H1 (cell line): ENCODE results near the gene C19orf44. TPM values are rescaled to one million over a fixed set of nuclear protein-coding genes. Genes with fewer than 3 reads are reported as not detected.

ENCODE experiments used
- CTCF ChIA-PET: fragments of 300-600 bp; sonication (Branson Sonifier 250); formaldehyde crosslinking; loops from one replicate; lab custom pipeline; 2021; ENCODE audit not compliant: partially characterized antibody; lab: Charles Lee
- POLR2A ChIA-PET: fragments of 300-600 bp; sonication (Branson Sonifier 250); formaldehyde crosslinking; loops from one replicate; lab custom pipeline; 2021; ENCODE audit warnings: inconsistent platforms; ENCODE audit not compliant: partially characterized antibody; lab: Charles Lee
- DNase-seq, 2 experiments: peaks; one replicate each; pipeline versions ENCODE4 v3.0.0 to v3.0.0-alpha.2; 2010 to 2022; ENCODE audit warnings: low spot score in 2 of 2, low read depth in 1 of 2, mixed read lengths in 1 of 2
- FAIRE-seq: peaks from 2 replicates; lab custom pipeline; 2011; peaks lifted over from hg19 to GRCh38; lab: Jason Lieb, UNC
- H2AFZ ChIP-seq: 2 replicates; pipeline ENCODE4 v1.8.1; 2012; ENCODE audit warnings: low read length, inconsistent platforms
- H2AK5ac ChIP-seq: 2 replicates; pipeline ENCODE4 v1.6.1; 2013; ENCODE audit warnings: low read depth, low read length
- H2BK120ac ChIP-seq: replicated peaks from 2 replicates; pipeline ENCODE3; 2013; ENCODE audit warnings: low read depth, low read length, inconsistent platforms
- H2BK12ac ChIP-seq: 2 replicates; pipeline ENCODE4 v1.6.1; 2013; ENCODE audit warnings: low read depth, low read length
- H2BK15ac ChIP-seq: 2 replicates; pipeline ENCODE4 v1.6.1; 2013; ENCODE audit warnings: low read length
- H2BK20ac ChIP-seq: 2 replicates; pipeline ENCODE4 v1.6.1; 2013; ENCODE audit warnings: low read length
- H2BK5ac ChIP-seq: 2 replicates; pipeline ENCODE4 v1.6.1; 2013; ENCODE audit warnings: low read depth, low read length
- H3K14ac ChIP-seq: 2 replicates; pipeline ENCODE4 v1.6.1; 2013; ENCODE audit warnings: inconsistent platforms; ENCODE audit not compliant: insufficient read length
- H3K18ac ChIP-seq: 2 replicates; pipeline ENCODE4 v1.6.1; 2013; ENCODE audit warnings: low read length; ENCODE audit errors: extremely low read depth
- H3K23ac ChIP-seq: 2 replicates; pipeline ENCODE4 v1.6.1; 2013; ENCODE audit warnings: inconsistent platforms; ENCODE audit not compliant: insufficient read length
- H3K23me2 ChIP-seq: 2 replicates; pipeline ENCODE4 v1.6.1; 2013; ENCODE audit warnings: low read depth, low read length
- H3K27ac ChIP-seq: 2 replicates; pipeline ENCODE4 v1.6.1; 2011; ENCODE audit warnings: low read depth, low read length, inconsistent platforms
- H3K27me3 ChIP-seq, 4 experiments: replicated peaks in 1 of 4; 1 replicate in 1 of 4; 2 replicates in 3 of 4; pipeline versions ENCODE4 v1.6.1 to v1.8.1; 2011 to 2013; ENCODE audit warnings: low read length in 3 of 4, mild to moderate bottlenecking in 3 of 4, inconsistent platforms in 2 of 4, mixed read lengths in 2 of 4, moderate library complexity in 1 of 4; ENCODE audit not compliant: control insufficient read depth in 3 of 4, insufficient read depth in 3 of 4; ENCODE audit errors: extremely low read depth in 1 of 4
- H3K36me3 ChIP-seq, 4 experiments: 2 replicates each; pipeline versions ENCODE4 v1.6.1 to v1.8.1; 2011 to 2013; ENCODE audit warnings: mild to moderate bottlenecking in 4 of 4, low read length in 3 of 4, moderate library complexity in 2 of 4, control low read depth in 1 of 4, inconsistent platforms in 1 of 4; ENCODE audit not compliant: insufficient read depth in 4 of 4, control insufficient read depth in 2 of 4
- H3K4ac ChIP-seq: replicated peaks from 2 replicates; pipeline ENCODE3; 2013; ENCODE audit warnings: low read length, low read depth, mixed read lengths, inconsistent platforms; ENCODE audit not compliant: insufficient read length
- H3K4me1 ChIP-seq, 4 experiments: replicated peaks in 1 of 4; 1 replicate in 1 of 4; 2 replicates in 3 of 4; pipeline versions ENCODE4 v1.6.1 to v1.8.1; 2011 to 2013; ENCODE audit warnings: low read length in 3 of 4, inconsistent platforms in 2 of 4, mixed read lengths in 1 of 4; ENCODE audit not compliant: insufficient read depth in 4 of 4, control insufficient read depth in 3 of 4
- H3K4me2 ChIP-seq, 2 experiments: 2 replicates each; pipeline versions ENCODE4 v1.6.1 to v1.8.1; 2011 to 2013; ENCODE audit warnings: low read depth in 2 of 2, low read length in 2 of 2, control low read depth in 1 of 2, inconsistent platforms in 1 of 2, mild to moderate bottlenecking in 1 of 2; ENCODE audit not compliant: insufficient read depth in 1 of 2
- H3K4me3 ChIP-seq, 4 experiments: fragments of 200-600, 300-600 bp in 1 of 4; sonication (generic), shearing (Covaris generic), sonication (Bioruptor Twin) in 1 of 4; 2 replicates each; pipeline versions ENCODE4 v1.5.1 to v1.8.1; 2011 to 2016; ENCODE audit warnings: low read length in 4 of 4, low read depth in 3 of 4, control low read depth in 2 of 4, inconsistent platforms in 2 of 4, mild to moderate bottlenecking in 2 of 4, mixed read lengths in 1 of 4, moderate library complexity in 1 of 4; ENCODE audit not compliant: insufficient read depth in 2 of 4; ENCODE audit errors: extremely low read depth in 1 of 4
- H3K56ac ChIP-seq: replicated peaks from 2 replicates; pipeline ENCODE3; 2013; ENCODE audit warnings: low read depth, mild to moderate bottlenecking, mixed read lengths, low read length, inconsistent platforms; ENCODE audit not compliant: insufficient read length
- H3K79me1 ChIP-seq: 2 replicates; pipeline ENCODE4 v1.6.1; 2013; ENCODE audit warnings: low read depth, low read length, control low read depth
- H3K79me2 ChIP-seq, 2 experiments: 2 replicates each; pipeline versions ENCODE4 v1.6.1 to v1.8.1; 2012 to 2013; ENCODE audit warnings: low read length in 2 of 2, mild to moderate bottlenecking in 2 of 2, inconsistent platforms in 1 of 2; ENCODE audit not compliant: insufficient read depth in 2 of 2, control insufficient read depth in 1 of 2
- H3K9ac ChIP-seq, 4 experiments: replicated peaks in 1 of 4; 1 replicate in 1 of 4; 2 replicates in 3 of 4; pipeline versions ENCODE4 v1.6.1 to v1.8.1; 2011 to 2013; ENCODE audit warnings: low read depth in 3 of 4, low read length in 3 of 4, control low read depth in 2 of 4, mild to moderate bottlenecking in 2 of 4, moderate library complexity in 2 of 4, inconsistent platforms in 1 of 4; ENCODE audit errors: extremely low read depth in 1 of 4
- H3K9me3 ChIP-seq, 2 experiments: 2 replicates each; pipeline versions ENCODE4 v1.6.1 to v1.8.1; 2012 to 2013; ENCODE audit warnings: mild to moderate bottlenecking in 2 of 2, moderate library complexity in 2 of 2, control low read depth in 1 of 2, inconsistent platforms in 1 of 2, low read depth in 1 of 2, low read length in 1 of 2, mixed read lengths in 1 of 2; ENCODE audit not compliant: insufficient read depth in 2 of 2
- H4K20me1 ChIP-seq, 2 experiments: replicated peaks in 1 of 2; 2 replicates each; pipeline versions ENCODE3 to v1.8.1; 2011 to 2013; ENCODE audit warnings: inconsistent platforms in 2 of 2, low read length in 2 of 2, mild to moderate bottlenecking in 1 of 2; ENCODE audit not compliant: insufficient read depth in 2 of 2, control insufficient read depth in 1 of 2
- H4K5ac ChIP-seq: 2 replicates; pipeline ENCODE4 v1.6.1; 2013; ENCODE audit warnings: low read length, low read depth, mixed read lengths, inconsistent platforms; ENCODE audit not compliant: insufficient read length
- H4K8ac ChIP-seq: 2 replicates; pipeline ENCODE4 v1.8.0; 2013; ENCODE audit warnings: mild to moderate bottlenecking, moderate library complexity, low read length, inconsistent platforms; ENCODE audit not compliant: insufficient read depth; ENCODE audit errors: extremely low read depth
- H4K91ac ChIP-seq: replicated peaks from 2 replicates; pipeline ENCODE3; 2013; ENCODE audit warnings: low read length, mixed read lengths, inconsistent platforms; ENCODE audit not compliant: insufficient read length
- BCL11A ChIP-seq, 2 experiments: IDR thresholded peaks; one replicate each; pipeline ENCODE4 v1.6.1; 2011; ENCODE audit warnings: low read depth in 2 of 2, low read length in 2 of 2, mild to moderate bottlenecking in 2 of 2
- CHD1 ChIP-seq: IDR thresholded peaks from 2 replicates; pipeline ENCODE4 v1.6.1; 2012; ENCODE audit warnings: low read depth, low read length, improper control_type of control experiment
- JUN ChIP-seq: IDR thresholded peaks from 2 replicates; pipeline ENCODE4 v1.6.1; 2011; ENCODE audit warnings: low read depth, mild to moderate bottlenecking, improper control_type of control experiment, low read length
- PHF8 ChIP-seq: fragments of 200-600 bp; sonication (generic); conservative IDR thresholded peaks from 2 replicates; pipeline ENCODE4 v1.7.1; 2012; ENCODE audit warnings: low read depth, mild to moderate bottlenecking, inconsistent platforms, low read length, moderate library complexity
- RAD21 ChIP-seq, 2 experiments: IDR thresholded peaks in 1 of 2; conservative IDR thresholded peaks in 1 of 2; 2 replicates each; pipeline ENCODE4 v1.6.1; 2011; ENCODE audit warnings: low read depth in 2 of 2, low read length in 2 of 2, improper control_type of control experiment in 1 of 2, inconsistent platforms in 1 of 2, mild to moderate bottlenecking in 1 of 2, moderate library complexity in 1 of 2
- RBBP5 ChIP-seq: IDR thresholded peaks from 2 replicates; pipeline ENCODE4 v1.7.1; 2012; ENCODE audit warnings: low read depth, mild to moderate bottlenecking, inconsistent platforms, low read length, moderate library complexity, borderline replicate concordance
- SAP30 ChIP-seq: fragments of 300-600 bp; sonication (generic); IDR thresholded peaks from 2 replicates; pipeline ENCODE4 v1.7.1; 2012; ENCODE audit warnings: low read length, moderate library complexity, mild to moderate bottlenecking, inconsistent platforms; ENCODE audit not compliant: insufficient read depth, insufficient replicate concordance
- SP1 ChIP-seq: IDR thresholded peaks from 2 replicates; pipeline ENCODE4 v1.6.1; 2011; ENCODE audit warnings: low read depth, low read length
- SP4 ChIP-seq: IDR thresholded peaks from 2 replicates; pipeline ENCODE4 v1.6.1; 2012; ENCODE audit warnings: low read length, inconsistent platforms
- TEAD4 ChIP-seq: IDR thresholded peaks from 2 replicates; pipeline ENCODE4 v1.6.1; 2012; ENCODE audit warnings: low read depth, low read length, inconsistent platforms, mixed read lengths
- WGBS, 2 experiments: shearing (Covaris generic) in 1 of 2; methylation state at CpG; one replicate each; pipeline versions ENCODE4 v1.1.6 to v1.1.7; 2013 to 2015; ENCODE audit warnings: low lambda C conversion rate in 2 of 2, mixed read lengths in 2 of 2, inconsistent platforms in 1 of 2, low coverage in 1 of 2, missing lambda C conversion rate in 1 of 2; ENCODE audit not compliant: insufficient replicate concordance in 2 of 2, insufficient coverage in 1 of 2, insufficient read length in 1 of 2; ENCODE audit errors: extremely low coverage in 1 of 2, missing lambda C conversion rate in 1 of 2; 5-methylcytosine and 5-hydroxymethylcytosine counted together
- polyA plus RNA-seq, 7 experiments: library from polyadenylated mRNA; depleted of rRNA in 3 of 7; stranded (reverse) in 5 of 7; unstranded in 2 of 7; fragments of >200 nt in 5 of 7; fragments of 200-250 nt in 2 of 7; gene quantifications; 1 replicate in 5 of 7; 2 replicates in 1 of 7; 4 replicates in 1 of 7; pipeline versions ENCODE4 v1.2.1 to v1.2.3, GENCODE V29; 2011 to 2013; ENCODE audit warnings: missing spikeins in 2 of 7, mixed read lengths in 2 of 7
- total RNA-seq: library from RNA; stranded (reverse); fragmentation: NEBNext Ultra II Directional; extraction: Animal tissue kit (Norgen Biotek cat#: 25700); gene quantifications from 2 replicates; pipeline ENCODE4 v1.2.1, GENCODE V29; 2021
- TF ChIP-seq, protein P1 (sequence below): IDR thresholded peaks from 2 replicates; pipeline ENCODE4 v1.6.1; 2012; ENCODE audit warnings: low read length, inconsistent platforms

C19orf44 gene
- total and polyA plus RNA-seq, 2 of the 8 experiments (the other 6 are each of a cell fraction or from before 2014, with no cell fraction given): 2.1 to 4.5 TPM

DNA sequence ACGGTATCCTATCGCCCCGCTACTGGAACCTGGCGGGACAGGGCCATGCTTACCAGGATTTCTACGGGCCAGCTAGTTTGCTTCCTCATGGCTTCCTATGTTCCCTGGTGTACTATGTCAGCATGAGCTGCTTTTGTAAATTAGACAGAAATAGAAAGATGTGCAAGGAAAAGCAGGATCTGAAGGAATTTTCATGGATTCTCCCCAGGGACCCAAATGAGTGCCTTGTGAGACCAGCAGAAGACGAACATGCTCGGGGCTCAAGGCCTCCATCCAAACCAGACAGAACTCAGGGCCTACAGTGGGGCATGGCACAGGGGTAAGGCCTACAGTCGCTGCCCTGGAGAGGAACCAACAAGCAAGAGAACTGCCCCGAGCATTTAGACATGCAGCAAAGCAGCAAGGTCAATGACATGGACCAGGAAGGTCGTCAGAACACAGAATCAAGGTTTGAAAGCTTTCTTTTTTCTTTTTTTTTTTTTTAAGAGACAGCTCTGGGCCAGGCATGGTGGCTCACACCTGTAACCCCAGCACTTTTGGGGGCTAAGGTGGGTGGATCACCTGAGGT lies 41.8 kb upstream of the C19orf44 start:
- DNase-seq: no peak
- no peak overlapping the region for H2BK15ac ChIP-seq
- 83% methylated on average over 10 of the region's 10 CpGs; no CpG with 5 or more reads in 1 of the 2 experiments for WGBS, 2 experiments
- no peak for TF ChIP-seq SP1
- TF ChIP-seq BCL11A (IDR thresholded peaks at IDR 0.05; ENCODE audit: low read depth in 2 of 2, low read length in 2 of 2): no peak
- no peak for TF ChIP-seq TEAD4
- TF ChIP-seq RBBP5: no peak
- TF ChIP-seq, protein P1, sequence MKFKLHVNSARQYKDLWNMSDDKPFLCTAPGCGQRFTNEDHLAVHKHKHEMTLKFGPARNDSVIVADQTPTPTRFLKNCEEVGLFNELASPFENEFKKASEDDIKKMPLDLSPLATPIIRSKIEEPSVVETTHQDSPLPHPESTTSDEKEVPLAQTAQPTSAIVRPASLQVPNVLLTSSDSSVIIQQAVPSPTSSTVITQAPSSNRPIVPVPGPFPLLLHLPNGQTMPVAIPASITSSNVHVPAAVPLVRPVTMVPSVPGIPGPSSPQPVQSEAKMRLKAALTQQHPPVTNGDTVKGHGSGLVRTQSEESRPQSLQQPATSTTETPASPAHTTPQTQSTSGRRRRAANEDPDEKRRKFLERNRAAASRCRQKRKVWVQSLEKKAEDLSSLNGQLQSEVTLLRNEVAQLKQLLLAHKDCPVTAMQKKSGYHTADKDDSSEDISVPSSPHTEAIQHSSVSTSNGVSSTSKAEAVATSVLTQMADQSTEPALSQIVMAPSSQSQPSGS: no peak
- TF ChIP-seq PHF8: no peak
- no peak for TF ChIP-seq SAP30
- no peak for TF ChIP-seq JUN
- TF ChIP-seq CHD1: no peak
- no peak for TF ChIP-seq RAD21 (IDR thresholded peaks at IDR 0.05 in 1 of 2, conservative IDR thresholded peaks at IDR 0.05 in 1 of 2; ENCODE audit: low read depth in 2 of 2, low read length in 2 of 2)
- TF ChIP-seq SP4: no peak

More for the DNA sequence above, 41.8 kb upstream of the C19orf44 start:
- Histone ChIP-seq H3K79me1 (peaks cover 21% of the 10 kb centered on the region), H3K23me2 (peaks cover 2% of the 10 kb centered on the region; the same call in 1 of the 2 replicates), H2AFZ (no peak overlapping the region), H3K56ac (no peak overlapping the region), H3K27ac (no peak overlapping the region), H2BK20ac (no peak overlapping the region), H3K4me2 (no peak overlapping the region), H3K4me3 (no peak overlapping the region; a peak in 1 of 8 replicates), H3K14ac (no peak overlapping the region), H4K20me1 (peaks cover 10 to 31% of the 10 kb centered on the region in 2 experiments), H2AK5ac (no peak overlapping the region), H4K8ac (no peak overlapping the region), H3K27me3 (no peaks in the 10 kb centered on the region), H3K9me3 (no peaks in the 10 kb centered on the region), H4K91ac (no peak overlapping the region), H2BK120ac (no peak overlapping the region), H2BK12ac (no peak overlapping the region; the same call in 1 of the 2 replicates), H3K79me2 (peaks cover 6 to 84% of the 10 kb centered on the region in 2 experiments), H3K18ac (no peak overlapping the region), H3K4me1 (peaks cover 16 to 29% (median 21%) of the 10 kb centered on the region in 4 experiments), H3K4ac (no peak overlapping the region), H3K36me3 (no peaks in the 10 kb centered on the region), H4K5ac (no peak overlapping the region), H3K23ac (no peak overlapping the region), H3K9ac (no peak overlapping the region; a peak in 1 of 7 replicates), H2BK5ac (no peak overlapping the region)
- FAIRE-seq: no peak
- ChIA-PET CTCF (interaction anchor here (0.5 to 7.1 kb wide), 4 partner anchors 10 to 327 kb away, joined by 3 to 66 read pairs (median 4); no protein-coding TSS in a partner anchor), POLR2A (interaction anchor here (0.6 to 2.2 kb wide), 5 partner anchors 9 to 1035 kb away, joined by 3 to 7 read pairs (median 3); partner anchors contain the start of genes AKAP8L and EPS15L1)
